M059J (cell line): ENCODE data around the gene OBSL1. TPM values are rescaled to one million over a fixed set of nuclear protein-coding genes. Genes with fewer than 3 reads are reported as not detected.

Experiments
- DNase-seq: peaks from one replicate; pipeline ENCODE4 v3.0.0-alpha.2; 2012; ENCODE audit warnings: low read depth
- total RNA-seq: library from RNA; depleted of rRNA; stranded (reverse); fragments of >200 nt; shearing (Covaris generic); gene quantifications from 2 replicates; pipeline ENCODE4 v1.2.3, GENCODE V29; 2014

OBSL1 gene
- total RNA-seq, 1 experiment from 2014 or later: 81.4 TPM

DNA sequence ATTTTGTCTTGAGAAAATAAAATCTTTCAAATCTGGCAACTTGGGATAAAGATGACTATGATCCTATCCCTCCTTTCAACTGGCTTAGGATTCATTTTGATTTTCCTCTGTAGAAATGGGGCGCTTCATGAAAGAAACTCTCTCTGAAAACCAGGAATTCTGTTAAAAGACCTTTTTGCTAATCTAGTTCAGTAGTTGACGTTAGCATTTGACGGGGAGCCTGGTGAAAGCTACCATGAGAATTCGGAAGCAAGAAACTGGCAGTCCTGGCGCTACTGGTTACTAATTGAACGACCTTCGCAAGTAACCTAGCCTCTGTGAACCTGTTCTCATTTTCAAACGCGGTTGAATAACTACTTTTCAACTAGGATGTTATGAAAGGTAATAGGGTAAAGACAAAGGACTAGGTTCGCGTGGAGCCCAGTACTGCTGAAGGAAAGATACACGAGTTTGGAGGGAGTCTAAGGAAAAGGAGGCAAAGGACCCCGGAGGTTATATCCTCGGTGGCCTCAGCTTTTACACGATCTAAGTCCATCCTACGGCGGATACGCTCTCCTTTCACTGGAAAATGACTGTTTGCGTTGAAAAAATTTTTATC is 25.7 kb upstream of the OBSL1 start:
- peak; percentile 30 for DNase-seq

DNA sequence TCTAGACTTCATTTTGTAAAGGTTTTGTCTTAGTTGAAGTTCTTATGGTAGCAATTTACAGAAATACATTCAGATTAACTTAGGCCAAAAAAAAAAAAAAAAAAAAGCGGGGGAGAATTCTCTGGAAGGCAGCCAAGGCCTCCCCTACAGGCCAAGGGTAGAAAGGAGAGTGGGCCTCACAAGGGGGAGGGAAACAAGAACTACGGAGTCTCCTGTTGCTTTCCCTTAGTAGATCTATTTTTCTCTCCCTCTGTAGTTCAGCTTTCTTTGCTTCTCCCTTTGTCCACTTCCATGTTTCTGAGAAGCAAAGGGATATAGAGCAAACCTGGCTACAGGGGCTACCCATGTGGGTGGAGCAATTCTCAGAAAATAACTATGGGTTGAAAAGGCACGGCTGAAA is 23.9 kb upstream of the OBSL1 start:
- DNase-seq: no peak

DNA sequence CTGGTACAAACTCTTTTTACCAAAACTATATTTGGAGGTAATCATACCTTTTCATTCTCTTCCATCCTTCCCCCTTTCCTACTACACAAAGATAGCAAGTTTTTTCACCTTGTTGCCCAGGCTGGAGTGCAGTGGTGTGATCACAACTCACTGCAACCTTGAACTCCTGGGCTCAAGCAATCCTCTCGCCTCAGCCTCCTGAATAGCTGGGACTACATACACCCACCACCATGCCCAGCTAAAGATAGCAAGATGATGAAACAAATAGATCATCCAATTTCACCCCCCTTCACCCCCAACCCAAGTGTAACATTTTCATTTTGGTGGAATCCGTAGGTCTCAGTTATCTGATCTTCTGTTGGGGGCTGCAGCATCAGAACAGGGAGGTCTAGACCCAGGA is 21.8 kb upstream of the OBSL1 start:
- no peak for DNase-seq

DNA sequence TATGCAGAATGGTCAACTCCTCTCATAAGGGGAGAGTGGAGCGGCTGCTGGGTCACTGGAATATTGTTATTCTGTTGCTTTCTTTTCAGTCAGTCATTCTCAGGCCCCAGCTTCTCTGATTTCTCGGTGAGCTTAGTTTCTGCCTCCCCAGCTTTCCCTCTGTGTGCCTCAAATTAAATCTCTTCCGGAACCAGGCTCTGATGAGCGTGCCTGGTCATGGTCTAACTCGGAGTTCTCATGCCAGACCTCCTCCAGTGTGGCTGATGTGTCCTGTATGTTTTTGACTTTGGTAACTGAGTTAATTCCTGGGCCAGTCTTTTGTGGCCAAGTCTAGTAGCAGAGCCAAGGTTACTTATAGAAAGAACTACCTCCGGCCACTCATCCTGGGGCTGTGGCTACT is 21.4 kb upstream of the OBSL1 start:
- DNase-seq: no peak

DNA sequence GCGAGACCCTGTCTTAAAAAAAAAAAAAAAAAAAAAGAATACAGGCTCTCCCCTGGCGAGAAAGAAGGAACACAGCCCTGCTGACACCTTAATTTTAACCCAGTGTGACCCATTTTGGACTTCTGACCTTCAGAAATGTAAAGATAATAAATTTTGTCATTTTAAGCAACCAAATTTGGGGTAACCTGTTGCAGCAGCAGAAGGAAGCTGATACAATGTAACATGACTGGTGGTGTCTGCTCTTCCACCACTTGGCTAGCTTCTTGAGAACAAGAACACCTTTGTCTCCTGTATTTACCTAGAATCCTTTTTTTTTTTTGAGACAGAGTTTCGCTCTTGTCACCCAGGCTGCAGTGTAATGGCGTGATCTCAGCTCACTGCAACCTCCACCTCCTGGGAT is 19.8 kb upstream of the OBSL1 start:
- no peak for DNase-seq

DNA sequence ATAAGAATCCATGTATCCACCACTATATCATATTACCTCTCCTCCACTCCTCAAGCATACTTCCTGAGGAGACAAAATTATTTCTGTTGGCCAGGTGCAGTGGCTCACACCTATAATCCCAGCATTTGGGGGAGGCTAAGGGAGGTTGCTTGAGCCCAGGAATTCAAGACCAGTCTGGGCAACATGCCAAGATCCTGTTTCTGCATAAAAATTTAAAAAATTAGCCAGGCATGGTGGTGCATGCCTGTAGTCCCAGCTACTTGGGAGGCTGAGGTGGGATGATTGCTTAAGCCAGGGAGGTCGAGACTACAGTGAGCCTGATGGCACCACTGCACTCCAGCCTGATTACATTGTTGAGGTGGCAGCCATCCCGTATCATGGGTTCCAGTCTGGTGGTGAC is 10.0 kb upstream of the OBSL1 start:
- no peak for DNase-seq

DNA sequence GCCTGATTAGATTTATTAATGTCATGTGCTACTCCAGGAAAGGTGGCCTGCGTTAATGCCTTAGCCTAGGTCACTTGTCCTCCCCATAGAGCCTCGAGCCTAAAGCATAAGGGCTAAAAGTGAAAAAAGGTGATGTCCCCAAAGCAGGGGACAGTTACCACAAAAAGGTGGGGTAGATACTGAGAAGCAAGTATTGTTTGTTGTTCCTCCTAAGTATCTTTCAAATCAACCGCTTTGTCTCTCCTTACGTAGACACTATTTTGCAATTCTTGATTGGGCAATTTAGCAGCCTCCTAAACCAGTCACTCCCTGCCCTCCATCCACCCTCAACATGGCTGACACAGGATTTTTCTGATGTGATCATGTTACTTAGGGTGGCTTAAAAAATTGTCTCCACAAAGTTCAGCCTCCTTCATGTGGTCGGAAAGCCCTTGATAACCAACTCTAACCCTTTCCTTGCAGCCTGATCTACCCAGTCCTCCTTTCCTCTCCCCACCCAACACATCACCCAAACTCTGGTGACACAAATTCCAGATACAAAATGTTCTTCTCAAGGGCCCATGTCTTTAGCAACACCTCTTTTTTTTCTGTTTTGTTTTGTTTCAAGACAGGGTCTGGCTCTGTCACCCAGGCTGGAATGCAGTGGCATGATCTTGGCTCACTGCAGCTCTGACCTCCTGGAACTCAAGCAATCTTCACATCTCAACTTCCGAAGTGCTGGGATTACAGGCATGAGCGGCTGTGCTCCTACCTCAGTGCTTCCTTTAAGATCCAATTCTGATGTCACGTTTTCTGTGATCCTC is 7.7 kb upstream of the OBSL1 start:
- no peak for DNase-seq

DNA sequence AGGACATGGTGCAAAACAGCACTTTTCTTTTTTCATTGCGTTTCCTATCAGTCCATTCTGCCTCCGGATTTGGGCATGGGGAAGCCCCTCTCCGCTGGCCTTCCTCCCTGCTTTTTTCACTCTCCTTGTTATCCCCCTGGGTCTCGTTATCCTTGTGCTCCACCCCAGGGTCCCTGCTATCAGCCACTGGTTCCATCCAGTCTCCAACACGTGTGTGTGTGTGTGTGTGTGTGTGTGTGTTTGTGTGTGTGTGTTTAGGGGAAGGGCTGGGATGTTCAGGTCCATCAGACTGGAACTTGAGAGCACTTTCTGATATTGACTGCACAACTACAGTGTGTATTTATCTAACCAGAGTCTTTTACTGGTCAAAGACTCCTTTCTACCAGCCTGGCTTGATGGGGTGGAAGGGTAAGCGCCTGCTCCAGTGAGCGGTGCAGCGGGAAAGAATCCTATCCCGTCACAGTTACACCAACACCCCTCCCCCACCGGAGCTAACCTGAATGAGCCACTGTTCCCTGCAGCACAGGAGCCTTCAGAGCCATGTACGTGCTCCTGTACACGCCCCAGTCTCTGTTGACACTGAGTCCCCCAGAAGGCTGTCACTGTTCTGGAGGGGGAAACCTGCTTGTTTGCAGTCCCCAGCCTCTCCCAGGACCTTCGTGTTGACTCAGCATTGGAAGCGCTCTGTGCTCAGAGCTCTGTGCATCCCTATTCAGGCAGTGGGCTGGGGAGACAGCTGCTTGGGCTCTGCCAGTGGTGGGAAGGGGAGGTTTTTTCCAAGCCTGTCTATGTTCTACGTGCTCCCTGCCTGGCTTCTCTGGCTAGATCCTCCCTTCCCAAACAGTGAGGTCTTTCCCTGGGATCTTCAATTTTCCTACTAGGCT is 5.4 kb upstream of the OBSL1 start:
- DNase-seq: peak; percentile 34

DNA sequence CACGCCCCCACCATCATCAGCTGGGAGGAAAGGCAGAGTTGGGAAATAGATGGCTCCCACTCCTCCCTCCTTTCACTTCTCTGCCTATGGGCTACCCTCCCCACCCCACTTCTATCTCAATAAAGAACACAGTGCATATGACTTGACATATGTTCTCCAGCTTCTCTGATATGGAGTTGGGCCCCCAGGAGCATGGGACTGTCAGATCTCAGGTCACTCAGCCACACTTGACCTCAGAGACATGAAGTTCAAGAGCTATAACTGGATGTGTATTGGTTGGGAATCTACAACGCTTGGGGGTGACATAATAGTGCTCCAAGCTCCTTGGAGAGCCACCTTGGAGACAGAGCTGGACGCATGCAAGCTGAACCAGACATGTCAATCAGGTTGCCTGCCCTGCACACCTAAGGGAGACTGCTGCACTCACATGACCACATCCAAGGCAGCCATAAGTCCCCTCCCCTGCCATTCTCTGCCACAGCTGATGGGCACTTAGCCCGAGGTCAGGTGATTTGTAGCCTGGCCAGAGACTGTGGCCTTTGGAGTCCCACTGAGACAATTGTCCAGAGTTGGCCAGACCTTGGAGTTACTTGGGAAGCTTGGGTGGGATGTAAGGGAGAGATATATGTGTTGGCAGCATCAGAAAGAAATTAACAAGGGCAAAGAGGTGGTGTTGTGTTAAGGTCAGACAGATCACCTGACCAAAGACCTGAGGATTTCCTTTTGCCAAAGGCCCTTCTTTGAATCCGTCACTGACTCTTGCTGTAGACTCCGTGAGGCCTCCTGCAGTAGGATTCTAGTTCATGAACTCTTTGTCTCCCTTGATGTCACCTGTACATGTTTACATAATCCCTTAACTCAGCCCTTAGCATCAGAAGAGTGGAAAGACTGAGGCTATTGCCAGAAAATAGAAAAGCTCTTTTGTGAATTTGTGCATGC is 4.5 kb upstream of the OBSL1 start:
- no peak for DNase-seq

DNA sequence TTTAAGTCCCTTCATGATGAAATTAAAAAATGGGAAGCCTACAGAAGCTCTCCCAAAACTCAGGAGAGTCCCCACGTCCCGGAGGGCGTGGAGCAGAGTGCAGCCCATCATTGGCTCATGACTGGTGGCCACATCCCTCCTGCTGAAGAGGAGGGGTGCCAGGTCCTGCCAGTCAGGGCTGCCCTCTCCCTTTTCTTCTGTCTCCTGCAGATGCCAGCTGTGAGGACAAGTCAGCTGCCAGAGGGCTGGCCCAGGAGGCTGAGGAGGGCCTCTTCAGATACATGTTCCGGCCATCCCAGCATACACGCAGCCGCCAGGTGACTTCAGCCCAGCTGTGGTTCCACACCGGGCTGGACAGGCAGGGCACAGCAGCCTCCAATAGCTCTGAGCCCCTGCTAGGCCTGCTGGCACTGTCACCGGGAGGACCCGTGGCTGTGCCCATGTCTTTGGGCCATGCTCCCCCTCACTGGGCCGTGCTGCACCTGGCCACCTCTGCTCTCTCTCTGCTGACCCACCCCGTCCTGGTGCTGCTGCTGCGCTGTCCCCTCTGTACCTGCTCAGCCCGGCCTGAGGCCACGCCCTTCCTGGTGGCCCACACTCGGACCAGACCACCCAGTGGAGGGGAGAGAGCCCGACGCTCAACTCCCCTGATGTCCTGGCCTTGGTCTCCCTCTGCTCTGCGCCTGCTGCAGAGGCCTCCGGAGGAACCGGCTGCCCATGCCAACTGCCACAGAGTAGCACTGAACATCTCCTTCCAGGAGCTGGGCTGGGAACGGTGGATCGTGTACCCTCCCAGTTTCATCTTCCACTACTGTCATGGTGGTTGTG is 3.4 kb upstream of the OBSL1 start:
- no peak for DNase-seq

DNA sequence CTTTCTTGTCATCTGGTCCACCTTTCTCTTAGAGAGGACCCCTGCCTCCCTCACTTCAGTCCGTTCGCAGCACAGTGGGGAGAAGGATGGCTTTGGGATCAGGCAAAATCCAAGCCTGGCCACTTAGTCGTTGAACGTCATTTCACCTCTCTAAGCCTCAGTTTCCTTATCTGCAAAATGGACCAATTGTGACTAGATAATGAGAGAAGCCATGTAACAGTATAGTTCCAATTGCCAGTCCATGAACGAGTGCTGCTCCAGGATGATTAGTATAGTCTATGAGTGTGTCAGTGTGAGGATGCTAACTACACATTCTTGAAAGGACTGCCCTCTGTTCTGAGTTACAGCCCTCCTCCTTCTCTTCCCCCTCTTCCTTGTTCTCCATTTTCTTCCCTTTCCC is 1.8 kb upstream of the OBSL1 start:
- no peak for DNase-seq

DNA sequence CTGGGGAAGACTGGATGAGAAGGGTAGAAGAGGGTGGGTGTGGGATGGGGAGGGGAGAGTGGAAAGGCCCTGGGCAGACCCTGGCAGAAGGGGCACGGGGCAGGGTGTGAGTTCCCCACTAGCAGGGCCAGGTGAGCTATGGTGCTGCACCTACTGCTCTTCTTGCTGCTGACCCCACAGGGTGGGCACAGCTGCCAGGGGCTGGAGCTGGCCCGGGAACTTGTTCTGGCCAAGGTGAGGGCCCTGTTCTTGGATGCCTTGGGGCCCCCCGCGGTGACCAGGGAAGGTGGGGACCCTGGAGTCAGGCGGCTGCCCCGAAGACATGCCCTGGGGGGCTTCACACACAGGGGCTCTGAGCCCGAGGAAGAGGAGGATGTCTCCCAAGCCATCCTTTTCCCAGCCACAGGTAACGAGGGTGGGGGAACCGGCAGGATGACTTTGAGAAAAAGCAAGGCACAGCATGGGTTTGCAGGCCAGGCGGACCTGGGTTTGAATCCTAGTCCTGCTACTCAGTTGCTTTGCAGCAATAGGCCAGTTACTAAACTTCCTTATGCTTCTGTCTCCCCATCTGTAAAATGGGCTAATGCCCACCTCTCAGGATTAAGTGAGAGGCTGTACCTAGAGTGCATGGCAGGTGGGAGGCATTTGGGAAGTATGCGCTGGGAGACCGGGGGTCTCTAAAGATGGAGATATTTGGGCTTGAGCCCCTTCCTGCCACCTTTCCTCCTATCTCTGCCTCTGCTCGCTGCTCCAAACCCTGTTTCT is 1.1 kb upstream of the OBSL1 start, which contains the start of gene INHA:
INHA (plus strand) TSS at position 74 of the 765 bp plus-strand sequence; CDS start at position 139, 65 bp downstream.
- no peak for DNase-seq

DNA sequence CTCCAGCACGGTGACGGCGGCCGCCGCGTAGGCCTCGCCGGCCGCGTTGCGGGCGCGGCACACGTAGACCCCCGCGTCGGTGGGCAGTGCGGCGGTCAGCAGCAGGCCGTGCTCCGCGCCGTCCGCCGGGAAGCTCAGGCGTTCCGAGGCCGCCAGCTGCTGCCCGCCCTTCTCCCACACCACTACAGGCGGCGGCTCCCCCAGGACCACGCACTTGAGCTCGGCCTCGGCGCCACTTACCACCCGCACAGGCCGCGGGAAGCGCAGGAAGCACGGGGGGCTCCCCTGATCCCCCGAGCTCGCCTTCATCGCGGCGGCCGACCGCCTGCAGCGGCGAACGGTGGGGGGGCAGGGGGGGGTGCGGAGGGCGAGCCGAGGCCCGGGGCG is 422 bp downstream of the OBSL1 start:
- no peak for DNase-seq

DNA sequence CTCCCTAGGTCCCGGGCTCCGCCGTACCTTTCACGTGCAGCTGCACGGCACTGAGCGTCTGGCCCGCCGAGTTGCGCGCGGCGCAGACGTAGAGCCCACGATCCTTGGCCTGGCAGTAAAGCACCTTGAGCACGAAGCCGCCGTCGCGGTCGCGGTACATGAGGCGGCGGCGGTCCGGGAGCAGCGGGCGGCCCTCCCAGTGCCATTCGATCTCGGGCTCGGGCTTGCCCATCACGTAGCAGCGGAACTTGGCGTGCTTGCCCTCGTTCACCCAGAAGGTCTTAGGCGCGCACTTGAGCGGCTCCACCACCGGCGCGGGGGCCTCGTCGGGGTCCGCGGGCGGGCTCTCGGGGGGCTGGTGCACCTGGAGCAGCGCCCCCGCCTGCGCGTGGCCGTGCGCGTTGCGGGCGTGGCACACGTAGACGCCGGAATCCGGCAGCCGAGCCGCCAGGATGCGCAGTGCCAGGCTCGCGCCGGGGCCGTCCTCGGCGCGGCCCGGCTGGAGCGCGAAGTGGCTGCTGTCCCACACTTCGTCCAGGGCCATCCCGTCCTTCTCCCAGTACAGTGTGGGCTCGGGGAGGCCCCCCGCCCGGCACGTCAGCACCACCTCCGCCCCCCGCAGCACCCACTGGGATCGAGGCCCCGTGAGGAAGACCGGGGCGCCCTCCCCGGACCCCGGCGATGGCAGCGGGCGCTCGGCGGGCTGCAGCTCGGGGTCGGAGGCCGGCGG is 980 bp downstream of the OBSL1 start:
- DNase-seq: peak; percentile 33

DNA sequence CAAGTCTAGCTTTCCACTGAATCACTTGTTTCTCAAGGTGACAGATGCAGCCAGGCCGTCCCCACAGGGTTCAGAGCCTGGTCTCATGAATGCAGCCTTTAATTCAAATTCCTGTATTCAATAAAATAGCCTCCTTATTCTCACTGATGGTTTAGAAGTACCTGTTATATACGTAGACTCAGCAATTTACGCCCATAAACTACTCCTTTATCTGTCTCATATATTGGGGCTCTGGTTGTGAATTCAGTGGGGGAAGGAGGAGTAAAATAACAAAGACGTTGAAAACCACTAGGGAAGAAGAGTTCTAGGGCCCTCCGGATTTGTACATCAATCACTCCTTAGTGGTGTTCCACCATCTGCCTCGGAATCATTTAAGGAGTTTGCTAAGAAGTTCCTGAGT is 1.7 kb downstream of the OBSL1 start:
- no peak for DNase-seq

DNA sequence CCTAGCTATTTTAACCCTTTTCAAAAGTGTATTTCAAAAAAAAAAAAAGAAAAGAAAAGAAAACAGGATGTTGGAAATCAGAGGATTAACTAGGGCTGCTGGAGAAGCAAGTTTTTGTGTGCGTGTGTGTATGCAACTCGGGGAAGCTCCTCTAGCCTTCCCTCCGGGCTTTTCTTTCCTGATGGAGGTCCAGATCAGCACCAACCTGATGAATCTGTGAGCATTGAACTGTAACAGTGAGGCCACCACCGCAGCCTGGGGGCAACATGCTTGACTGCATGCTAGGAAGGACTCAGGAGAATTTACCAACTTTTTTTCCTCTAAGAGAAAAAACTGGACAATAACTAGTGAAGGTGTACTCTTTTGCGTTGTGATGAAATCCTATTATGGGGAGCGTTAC is 2.3 kb downstream of the OBSL1 start:
- peak; percentile 82 for DNase-seq

DNA sequence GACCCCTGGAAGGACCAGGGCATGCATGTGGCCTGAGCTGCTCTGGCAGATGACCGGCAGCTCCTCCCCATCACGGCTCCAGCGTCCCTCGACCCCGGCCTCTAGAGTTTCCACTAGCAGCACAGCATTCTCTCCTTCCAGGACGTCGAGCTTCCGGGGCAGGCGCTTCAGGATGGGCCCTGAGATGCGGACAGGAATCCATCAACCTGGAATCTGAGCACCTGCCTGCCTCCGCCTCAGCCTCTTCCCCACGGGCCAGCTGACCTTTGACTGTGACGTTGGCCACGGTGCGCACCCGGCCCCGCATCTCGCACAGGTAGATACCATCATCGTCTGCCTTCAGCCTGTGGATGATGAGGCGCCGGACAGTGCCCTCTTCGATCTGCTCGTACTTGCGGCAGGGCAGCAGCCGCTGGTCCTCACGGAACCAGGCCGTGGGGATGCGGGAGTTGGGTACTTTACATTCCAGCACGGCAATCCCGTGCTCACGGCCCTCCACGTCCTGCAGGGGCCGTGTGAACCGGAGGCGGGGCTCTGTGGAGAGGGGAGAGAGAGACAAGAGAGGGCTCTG is 3.5 kb downstream of the OBSL1 start:
- DNase-seq: no peak

DNA sequence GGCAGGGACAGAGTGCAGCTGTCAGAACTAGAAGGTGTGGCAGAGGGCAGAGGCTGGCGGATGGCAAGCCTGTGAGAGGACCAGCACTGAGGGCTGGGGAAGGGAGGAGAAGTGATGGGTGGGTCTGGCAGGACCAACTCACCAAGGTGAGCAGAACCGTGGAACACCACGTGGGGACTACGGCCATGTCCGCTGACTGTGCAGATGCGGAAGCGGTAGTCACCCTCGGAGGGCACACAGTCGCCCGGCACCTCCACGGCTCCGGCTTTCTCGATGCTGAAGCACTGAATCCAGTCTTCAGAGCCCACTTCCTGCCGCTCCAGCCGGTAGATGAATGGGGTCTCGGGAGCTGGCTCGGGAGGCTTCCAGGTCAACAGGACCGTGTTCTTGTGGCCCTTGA is 4.2 kb downstream of the OBSL1 start:
- no peak for DNase-seq

DNA sequence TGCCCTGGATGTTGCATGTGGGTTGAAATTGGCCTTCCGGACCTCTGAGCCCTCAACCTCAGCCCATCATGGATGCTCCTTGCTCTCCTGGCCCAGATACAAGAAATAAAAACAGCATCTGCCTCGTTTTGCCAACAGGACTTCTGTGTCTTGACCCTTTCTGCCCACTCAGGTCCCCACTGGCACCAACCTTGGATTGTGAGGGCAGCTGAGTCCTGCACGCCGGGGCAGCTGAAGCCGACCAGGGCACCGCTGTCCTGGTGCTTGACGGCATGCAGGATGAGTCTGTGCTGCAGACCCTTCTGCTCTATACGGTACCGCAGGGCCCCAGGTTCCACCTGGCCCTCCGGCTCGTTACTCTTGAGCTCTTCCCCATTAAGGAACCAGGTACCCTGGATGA is 4.7 kb downstream of the OBSL1 start:
- no peak for DNase-seq
